Measurements from ENCODE around the gene B4GALT6.

DNA sequence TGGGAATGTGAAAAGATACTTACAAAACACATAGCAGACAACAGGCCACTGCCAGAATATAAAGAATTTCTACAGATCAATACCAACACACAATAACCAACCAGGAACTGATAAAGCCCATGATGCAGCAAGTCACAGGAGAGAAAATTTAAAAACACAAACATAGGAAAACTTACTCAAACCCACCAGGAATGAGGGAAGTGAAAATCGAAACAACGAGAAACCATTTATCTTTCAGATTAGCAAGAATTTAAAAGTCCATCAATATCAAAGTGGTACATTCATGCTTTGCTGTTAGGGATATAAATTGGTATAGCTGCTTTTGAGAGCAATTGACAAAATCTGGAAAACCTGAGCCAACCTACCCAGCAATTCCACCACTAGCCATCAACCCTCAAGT, 27.6 kb downstream of the B4GALT6 start:
- TF ChIP-seq ZNF384 (IDR thresholded peaks at IDR 0.05) (no peak), FOXK2 (IDR thresholded peaks at IDR 0.05) (no peak), SUZ12 (IDR thresholded peaks at IDR 0.05) (no peak), ELF4 (IDR thresholded peaks at IDR 0.05) (no peak), SP1 (IDR thresholded peaks at IDR 0.05) (no peak), TARDBP (IDR thresholded peaks at IDR 0.05) (no peak), FOXM1 (IDR thresholded peaks at IDR 0.05; ENCODE audit: borderline replicate concordance) (no peak), ARNT (IDR thresholded peaks at IDR 0.05) (no peak), CTBP1 (IDR thresholded peaks at IDR 0.05; ENCODE audit: borderline replicate concordance) (no peak)
